Colonic mucosa (tissue), 4 donors: ENCODE results near the gene SCGB3A1. TPM values are rescaled to one million over a fixed set of nuclear protein-coding genes. Genes with fewer than 3 reads are reported as not detected.

ENCODE experiments used
- DNase-seq: peaks from one replicate; pipeline ENCODE4 v3.0.0-alpha.2; 2020
- H3K27ac ChIP-seq: fragments of 200-600 bp; one replicate; pipeline ENCODE4 v1.8.0; 2021
- H3K27me3 ChIP-seq: fragments of 200-600 bp; one replicate; pipeline ENCODE4 v1.8.0; 2021
- H3K36me3 ChIP-seq: fragments of 200-600 bp; one replicate; pipeline ENCODE4 v1.8.0; 2021
- H3K4me1 ChIP-seq: fragments of 200-600 bp; one replicate; pipeline ENCODE4 v1.8.0; 2021; ENCODE audit warnings: mild to moderate bottlenecking
- H3K4me3 ChIP-seq: fragments of 200-600 bp; one replicate; pipeline ENCODE4 v1.8.0; 2021
- H3K9ac ChIP-seq, 2 donors: one replicate each; pipeline ENCODE4 v1.7.0; 2013; ENCODE audit warnings: control low read depth in 2 of 2, low read depth in 2 of 2, low read length in 2 of 2
- H3K9me3 ChIP-seq: fragments of 200-600 bp; one replicate; pipeline ENCODE4 v1.8.0; 2021
- CTCF ChIP-seq: fragments of 200-600 bp; IDR thresholded peaks from one replicate; pipeline ENCODE4 v1.8.0; 2022; ENCODE audit warnings: antibody characterized with exemption, mild to moderate bottlenecking
- intact Hi-C: fragments of 100-400 bp; cut with DNase I; formaldehyde crosslinking; loops from one replicate; pipeline ENCODE4 v1.14.1; 2022
- total RNA-seq, 2 donors: library from RNA; stranded (reverse); fragmentation: NEBNext Ultra II Directional in 1 of 2; extraction: Animal tissue kit (Norgen Biotek cat#: 25700) in 1 of 2; gene quantifications; one replicate each; pipeline ENCODE4 v1.2.1, GENCODE V29; 2021
- donor health status: healthy.
- donor health status: DM: no; HTN: no; CAD: no.
- donor health status: DM: no; HTN: no; CAD: no.

Gene SCGB3A1
- total RNA-seq, 2 donors from 2014 or later: 1.1 TPM; not detected in 1

DNA sequence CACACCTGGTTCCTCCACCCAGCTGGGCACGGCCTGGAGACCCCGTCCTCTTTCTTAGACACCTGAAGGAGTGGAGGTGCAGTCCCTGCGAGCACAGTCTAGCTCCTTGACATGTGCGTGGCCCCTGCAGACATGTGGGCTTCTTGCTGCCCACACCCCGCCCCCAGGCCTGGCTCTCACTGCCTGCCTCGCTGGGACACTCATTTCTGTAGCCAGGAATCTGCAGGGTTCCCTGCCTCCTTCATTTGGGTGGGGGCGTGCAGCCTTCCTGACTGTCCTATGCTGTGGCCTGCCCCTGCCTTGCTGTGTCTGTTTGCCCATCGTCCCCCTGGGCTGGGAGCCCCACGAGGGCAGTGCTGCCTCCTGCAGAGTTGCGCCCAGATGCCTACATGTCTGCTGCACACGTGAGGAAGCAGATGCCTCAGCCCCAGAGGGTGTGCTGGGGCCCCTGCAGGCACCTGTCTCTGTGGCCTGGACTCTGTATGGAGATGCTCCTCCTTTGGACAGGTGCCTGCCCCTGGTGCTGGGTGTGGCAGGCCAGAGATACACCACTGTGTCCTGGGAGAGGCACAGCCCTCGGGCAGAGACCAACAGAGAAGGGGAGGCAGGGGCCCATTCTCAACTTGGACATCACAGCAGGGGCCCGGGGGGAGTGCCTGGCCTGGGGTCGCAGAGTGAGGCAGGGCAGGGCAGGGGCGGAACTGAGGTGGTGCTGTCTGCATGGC, 35.5 kb upstream of the SCGB3A1 start:
- DNase-seq: no peak
- no peak for TF ChIP-seq CTCF
- no peak overlapping the region for H3K9ac ChIP-seq
- no peak overlapping the region for H3K4me3 ChIP-seq
- no peaks in the 10 kb centered on the region for H3K36me3 ChIP-seq
- H3K4me1 ChIP-seq: no peaks in the 10 kb centered on the region
- H3K27me3 ChIP-seq: no peaks in the 10 kb centered on the region
- intact Hi-C loops: no loop called here
- H3K27ac ChIP-seq: no peak overlapping the region
- H3K9me3 ChIP-seq: no peaks in the 10 kb centered on the region

- Histone ChIP-seq H3K9ac (no peak overlapping the region), H3K4me1 (no peaks in the 10 kb centered on the region), H3K27me3 (no peaks in the 10 kb centered on the region), H3K4me3 (no peak overlapping the region), H3K36me3 (no peaks in the 10 kb centered on the region), H3K27ac (no peak overlapping the region), H3K9me3 (no peaks in the 10 kb centered on the region)
- no peak for TF ChIP-seq CTCF
- intact Hi-C loops: no loop called here
- DNase-seq: no peak
Measured at GRCh38 chr5:180625791-180626660, 34.7 kb upstream of the SCGB3A1 start.

DNA sequence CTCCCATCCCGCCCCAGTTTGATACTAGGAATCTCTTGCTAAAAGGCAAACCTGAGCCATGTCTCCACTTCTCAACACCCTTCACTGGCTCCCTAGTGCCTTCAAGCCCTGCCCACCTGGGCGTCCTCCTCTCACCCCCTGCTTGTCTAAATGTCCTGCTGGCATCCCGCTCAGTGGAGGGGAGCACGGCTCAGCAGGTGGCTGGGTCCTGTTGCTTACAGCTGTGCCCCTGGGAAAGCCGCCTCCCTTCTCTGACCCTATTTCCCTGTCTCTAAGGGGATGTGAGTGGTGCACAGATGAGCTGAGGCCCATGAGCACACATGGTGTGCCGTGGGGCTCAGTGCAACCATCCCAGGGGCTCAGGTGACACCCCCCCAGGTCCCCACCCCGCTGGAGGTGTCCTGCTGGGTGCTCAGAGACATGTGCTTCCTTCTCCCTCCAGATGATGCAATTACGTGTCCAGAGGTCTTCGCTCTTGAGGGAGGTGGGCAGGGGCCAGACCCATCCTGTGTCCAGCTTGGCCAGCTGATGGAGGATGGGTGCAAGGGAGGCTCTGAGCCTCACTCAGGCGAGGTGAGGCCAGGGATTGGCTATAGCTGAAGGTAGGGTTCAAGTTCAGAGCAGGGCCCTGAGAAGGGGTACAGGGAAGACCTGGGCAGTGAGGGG, 34.0 kb upstream of the SCGB3A1 start:
- H3K27ac ChIP-seq: no peak overlapping the region
- no peaks in the 10 kb centered on the region for H3K9me3 ChIP-seq
- no peaks in the 10 kb centered on the region for H3K27me3 ChIP-seq
- no peak overlapping the region for H3K9ac ChIP-seq
- no peak for DNase-seq
- no peaks in the 10 kb centered on the region for H3K4me1 ChIP-seq
- TF ChIP-seq CTCF: no peak
- H3K36me3 ChIP-seq: no peaks in the 10 kb centered on the region
- no peak overlapping the region for H3K4me3 ChIP-seq
- intact Hi-C loops: no loop called here

DNA sequence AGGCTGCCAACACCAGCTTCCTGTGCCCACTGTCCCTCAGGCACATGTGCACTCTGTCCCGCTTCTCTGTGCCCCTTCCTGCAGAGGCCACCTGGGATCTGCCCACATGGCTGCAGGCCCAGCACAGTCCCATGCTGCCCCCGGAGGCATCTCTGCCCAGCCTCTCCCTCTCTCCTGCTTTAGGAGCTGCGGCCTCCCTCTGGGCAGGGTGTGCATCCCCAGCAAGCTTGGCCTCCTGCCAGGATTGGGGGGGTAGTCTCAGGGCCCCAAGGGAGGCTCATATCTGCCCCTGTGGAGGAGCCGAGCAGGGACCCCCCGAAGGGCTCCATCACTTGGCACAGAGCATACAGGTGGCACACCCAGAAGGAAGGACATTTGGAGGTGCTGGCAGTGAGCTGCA, 33.3 kb upstream of the SCGB3A1 start:
- H3K4me1 ChIP-seq: no peaks in the 10 kb centered on the region
- no peak for TF ChIP-seq CTCF
- intact Hi-C loops: no loop called here
- no peaks in the 10 kb centered on the region for H3K9me3 ChIP-seq
- no peak overlapping the region for H3K4me3 ChIP-seq
- DNase-seq: no peak
- no peaks in the 10 kb centered on the region for H3K36me3 ChIP-seq
- H3K27ac ChIP-seq: no peak overlapping the region
- H3K27me3 ChIP-seq: no peaks in the 10 kb centered on the region
- no peak overlapping the region for H3K9ac ChIP-seq

DNA sequence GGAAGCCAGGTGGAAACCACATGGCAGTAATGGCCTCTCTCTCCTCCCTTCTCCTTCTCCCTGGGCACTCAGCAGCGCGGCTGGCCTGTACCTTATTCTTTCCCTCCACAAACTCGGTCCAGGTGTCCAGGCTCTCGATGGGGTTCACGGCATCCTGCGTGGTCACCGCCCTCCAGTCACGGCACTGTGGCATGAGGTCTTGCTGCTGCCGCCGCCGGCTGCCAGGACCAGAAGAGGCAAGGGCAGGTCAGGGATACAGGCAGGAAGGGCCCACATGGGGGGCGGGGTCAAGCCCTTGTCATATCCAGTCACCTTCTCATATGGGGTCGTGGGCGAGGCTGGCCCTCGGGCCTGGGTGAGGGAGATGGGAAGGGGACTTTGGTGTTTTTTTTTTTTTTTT, 32.5 kb upstream of the SCGB3A1 start:
- intact Hi-C loops: no loop called here
- DNase-seq: no peak
- Histone ChIP-seq H3K27ac (no peak overlapping the region), H3K27me3 (no peaks in the 10 kb centered on the region), H3K9me3 (no peaks in the 10 kb centered on the region), H3K9ac (no peak overlapping the region), H3K4me1 (no peaks in the 10 kb centered on the region), H3K4me3 (no peak overlapping the region), H3K36me3 (no peaks in the 10 kb centered on the region)
- no peak for TF ChIP-seq CTCF
